GM19372 (cell line): ENCODE measurements around the gene JAM2.
"Not testable (repeated sequence)": the region's sequence is repeated elsewhere in the genome, so short reads cannot be mapped to it uniquely, and the experiment has no call there.

Experiments
- ATAC-seq: cut with Tn5 transposase; IDR thresholded peaks from one replicate; pipeline ENCODE4 v1.9.1; 2021; ENCODE audit warnings: mild to moderate bottlenecking, low read depth, moderate library complexity; ENCODE audit not compliant: unreplicated experiment

Gene JAM2

DNA sequence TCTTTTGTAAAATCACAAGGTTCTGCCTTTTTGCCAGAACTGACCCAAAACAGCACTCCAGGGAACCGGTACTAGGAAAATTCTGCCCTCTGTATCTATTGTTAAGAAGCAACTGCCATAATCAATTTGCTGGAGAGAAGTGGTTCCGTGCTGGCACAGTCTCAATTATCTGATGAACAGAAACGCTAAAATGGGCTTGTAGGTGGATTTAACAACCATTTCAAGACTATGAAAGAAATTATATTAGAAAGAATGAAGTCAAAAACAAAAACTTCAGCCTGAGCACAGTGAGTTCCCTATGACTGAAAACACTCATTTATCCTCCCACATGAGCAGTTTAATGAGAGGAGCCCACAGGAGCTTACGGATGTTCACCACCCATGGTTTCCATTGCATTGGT is 4.4 kb downstream of the JAM2 start:
- no peak for ATAC-seq

DNA sequence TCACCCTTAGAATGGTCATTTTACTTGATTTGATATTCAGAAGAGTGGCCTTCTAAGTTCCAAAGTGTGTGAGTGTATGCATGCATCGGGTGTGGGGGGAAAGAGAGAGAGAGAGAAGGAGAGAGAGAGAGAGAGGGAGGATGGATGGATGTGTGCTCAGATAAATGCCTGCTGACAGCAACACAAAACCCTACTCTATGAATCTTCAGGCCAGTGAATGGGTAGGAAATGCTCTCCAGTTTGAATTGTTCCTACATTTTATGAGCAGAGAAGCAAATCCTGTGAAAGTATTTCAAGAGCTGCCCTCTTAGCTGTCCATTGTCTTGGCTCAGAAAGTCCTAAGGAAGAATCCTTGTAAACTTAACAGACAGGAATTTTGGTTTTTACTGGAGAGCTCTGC is 7.4 kb downstream of the JAM2 start:
- ATAC-seq = no peak

DNA sequence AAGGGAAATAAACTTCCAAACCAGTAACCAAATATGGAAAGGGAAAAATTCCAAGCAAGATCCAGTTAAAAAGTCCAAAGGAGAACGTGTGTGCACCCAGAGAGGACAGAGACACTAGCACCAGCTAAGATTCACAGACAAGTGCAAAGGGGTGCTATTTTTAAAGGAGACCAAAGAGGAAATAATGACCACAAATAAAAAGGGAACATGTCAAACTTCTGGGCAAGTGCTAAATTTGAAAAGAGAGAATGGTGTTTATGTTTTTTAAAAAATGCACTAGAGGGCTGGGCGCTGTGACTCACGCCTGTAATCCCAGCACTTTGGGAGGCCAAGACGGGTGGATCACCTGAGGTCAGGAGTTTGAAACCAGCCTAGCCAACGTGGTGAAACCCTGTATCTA is 8.6 kb downstream of the JAM2 start:
- ATAC-seq = no peak

DNA sequence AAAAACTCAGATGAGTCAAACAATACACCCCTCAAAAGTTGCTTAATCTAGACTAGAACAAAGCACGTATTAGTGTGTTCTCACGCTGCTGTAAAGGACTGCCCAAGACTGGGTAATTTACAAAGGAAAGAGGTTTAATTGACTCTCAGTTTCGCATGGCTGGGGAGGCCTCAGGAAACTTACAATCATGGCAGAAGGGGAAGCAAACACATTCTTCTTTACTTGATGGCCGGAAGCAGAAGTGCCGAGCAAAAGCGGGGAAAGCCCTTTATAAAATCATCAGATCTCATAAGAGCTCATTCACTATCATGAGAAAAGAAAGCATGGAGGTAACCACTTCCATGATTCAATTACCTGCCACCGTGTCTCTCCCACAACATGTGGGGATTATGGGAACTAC is 10.1 kb downstream of the JAM2 start:
- no peak for ATAC-seq

DNA sequence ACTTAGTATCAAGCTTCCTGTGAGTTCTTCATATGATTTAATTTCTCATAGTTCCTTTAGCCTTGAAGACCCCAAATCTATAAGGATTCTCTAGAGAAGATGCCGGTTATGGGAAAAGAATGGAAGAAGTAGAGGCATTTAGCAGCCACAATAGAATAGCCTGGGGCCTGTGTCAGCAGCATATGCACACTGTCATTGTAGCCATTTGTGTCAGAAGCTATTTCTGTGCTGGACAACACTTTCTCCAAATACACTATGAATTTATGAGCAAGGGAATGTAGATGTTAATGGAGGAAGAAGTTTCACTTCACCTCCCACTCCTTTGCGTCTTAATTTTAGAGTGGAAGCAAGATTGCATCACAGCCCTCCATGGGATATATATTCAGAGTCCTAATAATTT is 17.4 kb downstream of the JAM2 start:
- ATAC-seq = no peak

DNA sequence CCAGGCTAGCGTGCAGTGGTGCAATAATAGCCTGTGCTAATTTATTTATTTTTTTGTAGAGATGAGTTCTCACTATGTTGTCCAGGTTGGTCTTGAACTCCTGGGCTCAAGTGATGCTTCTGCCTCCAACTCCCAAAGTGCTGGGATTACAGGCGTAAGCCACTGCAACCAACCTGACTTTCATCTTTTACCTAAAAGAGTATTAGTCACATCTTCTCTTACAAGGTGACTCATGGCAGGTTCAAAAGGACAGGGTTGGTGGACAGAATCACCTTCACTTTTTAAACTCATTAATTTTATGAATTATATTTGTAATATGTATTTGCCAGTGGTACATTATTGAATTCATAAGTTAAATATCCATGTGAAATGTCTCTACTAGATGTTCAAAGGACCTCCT is 18.1 kb downstream of the JAM2 start:
- ATAC-seq = no peak

DNA sequence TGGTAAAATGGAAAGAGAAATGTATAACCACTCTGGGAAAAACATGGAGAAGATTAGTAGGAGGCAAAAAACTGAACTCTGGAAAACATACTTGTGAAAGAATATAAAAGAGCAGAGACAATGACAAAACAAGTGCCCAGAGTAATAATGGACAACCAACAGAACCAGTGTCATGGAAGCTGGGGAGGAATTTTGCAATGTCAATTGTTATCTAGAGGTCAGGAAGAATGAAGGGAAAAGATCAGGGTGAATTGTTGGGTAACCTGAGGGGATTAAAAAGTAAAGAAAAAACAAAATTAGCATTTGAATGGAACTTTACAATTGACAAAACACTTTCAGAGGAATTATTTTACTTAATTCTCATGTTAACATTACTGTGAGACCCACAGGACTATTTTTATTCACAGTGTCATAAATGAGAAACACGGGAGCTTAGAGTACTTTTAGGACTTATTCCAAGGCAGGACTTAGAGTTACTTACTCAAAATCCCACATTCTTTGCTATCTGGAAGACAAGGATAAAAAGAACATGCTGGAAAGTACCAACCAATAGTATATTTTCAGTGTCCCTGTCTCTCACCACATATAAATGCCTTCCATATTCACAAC is 19.5 kb downstream of the JAM2 start:
- no peak for ATAC-seq

DNA sequence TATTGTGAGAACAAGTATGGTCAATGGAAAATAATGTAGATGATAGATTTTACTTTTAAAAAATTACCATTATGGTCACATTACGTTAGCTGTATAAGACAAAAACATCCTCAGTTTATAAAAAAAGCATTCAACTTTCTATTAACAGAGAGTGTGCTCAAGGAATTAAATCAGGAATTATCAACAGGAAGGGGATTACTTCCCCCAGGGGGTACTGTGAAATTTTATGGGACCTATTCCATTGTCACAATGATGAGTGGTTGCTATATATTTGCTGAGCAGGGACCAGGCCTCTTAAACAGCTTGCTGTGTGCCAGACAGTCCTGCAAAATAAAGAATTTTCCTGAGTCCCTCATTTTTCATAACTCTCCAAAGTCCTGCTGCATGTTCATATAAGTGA is 21.2 kb downstream of the JAM2 start:
- no peak for ATAC-seq

DNA sequence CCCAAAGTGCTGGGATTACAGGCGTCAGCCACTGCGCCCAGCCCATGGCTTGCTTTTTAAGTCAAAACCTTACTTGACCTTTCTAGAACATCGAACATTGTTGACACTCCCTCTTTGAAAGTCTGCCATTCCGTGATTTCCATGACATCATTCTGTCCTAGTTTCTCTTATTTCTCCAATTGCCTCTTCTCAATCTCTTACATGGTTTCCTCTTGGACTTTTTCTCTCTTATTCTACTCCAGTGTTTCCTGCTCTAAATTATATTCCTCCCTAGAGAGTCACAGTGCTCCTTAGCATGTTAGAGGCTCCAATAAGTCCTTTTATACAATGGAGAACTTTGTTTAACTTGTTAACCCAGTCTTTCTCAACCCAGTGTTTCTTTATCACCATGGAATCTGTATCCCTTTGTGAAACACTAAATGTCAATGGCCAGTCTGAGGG is 25.5 kb downstream of the JAM2 start:
- ATAC-seq = no peak

DNA sequence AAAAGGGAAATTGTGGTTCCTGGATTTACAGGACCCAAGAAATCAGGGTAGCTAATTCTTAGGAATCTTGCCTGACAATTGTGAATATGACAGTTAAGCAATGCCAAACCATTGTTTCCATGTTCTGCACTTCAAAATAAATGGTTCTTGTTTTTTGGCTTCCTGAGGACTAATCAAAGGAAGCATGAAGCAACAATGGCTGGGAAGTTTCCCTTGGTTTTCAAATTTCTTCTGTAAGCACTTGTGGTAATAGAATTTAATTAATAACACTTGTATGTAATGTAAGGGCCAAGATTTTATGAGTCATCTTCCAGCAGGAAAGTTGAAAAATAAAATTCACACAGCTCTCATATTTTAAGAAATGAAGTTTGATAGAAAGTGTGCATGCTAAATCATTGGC is 31.7 kb downstream of the JAM2 start:
- ATAC-seq = no peak

DNA sequence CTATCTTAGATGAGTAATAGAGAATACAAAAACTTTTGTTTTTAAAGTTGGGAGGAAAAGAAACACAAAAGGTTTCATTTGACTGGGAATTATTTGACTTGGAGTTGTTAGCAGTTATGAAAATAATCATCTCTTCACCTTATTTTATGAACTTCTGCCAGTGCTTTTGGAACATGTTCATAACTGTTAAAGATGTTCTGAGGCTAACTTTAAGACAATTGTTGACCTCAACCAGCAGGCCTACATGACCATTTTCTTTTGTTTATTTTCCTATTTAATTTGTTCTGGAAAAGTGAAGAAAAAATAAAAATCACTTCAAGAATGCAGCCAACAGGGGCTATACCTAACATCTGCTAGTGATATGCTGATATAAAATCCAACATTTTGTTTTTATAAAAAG is 37.4 kb downstream of the JAM2 start:
- no peak for ATAC-seq

DNA sequence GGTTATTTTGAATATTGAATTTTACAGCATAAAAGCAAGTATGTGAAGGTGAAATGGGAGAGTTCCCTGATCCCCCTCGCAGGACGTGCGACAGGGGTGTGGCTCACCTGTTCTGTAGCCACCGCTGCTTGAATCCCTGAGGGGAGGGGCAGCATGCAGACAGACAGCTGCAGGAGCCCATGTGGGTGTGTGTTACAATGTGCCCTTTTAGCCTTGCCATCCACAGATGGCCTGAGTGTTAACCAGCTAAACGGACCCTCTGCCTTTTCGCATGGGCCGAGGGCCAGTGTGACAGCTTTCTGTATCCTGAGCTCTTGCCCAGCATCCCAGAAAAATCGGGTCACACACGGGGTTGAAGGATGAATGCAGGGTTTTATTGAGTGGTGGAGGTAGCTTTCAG is 43.3 kb downstream of the JAM2 start:
- no peak for ATAC-seq

DNA sequence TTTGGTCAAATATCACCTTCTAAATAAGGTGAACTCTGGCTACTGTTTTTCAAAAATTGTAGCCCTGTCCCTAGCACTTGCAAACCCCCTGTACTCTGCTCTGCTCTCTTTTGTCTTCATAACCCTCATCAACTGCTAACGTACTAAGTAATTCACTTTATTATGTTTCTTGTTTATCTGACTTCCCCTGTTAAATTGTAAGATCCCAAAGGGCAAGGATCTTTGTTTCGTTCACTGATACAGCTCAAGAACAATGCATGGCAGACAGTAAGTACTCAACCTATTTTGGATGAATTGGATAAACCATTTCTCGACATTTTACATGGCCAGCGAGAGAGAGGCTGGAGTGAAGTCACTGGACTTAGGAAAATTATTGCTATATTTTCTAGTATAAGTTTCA is 48.7 kb downstream of the JAM2 start:
- no peak for ATAC-seq

DNA sequence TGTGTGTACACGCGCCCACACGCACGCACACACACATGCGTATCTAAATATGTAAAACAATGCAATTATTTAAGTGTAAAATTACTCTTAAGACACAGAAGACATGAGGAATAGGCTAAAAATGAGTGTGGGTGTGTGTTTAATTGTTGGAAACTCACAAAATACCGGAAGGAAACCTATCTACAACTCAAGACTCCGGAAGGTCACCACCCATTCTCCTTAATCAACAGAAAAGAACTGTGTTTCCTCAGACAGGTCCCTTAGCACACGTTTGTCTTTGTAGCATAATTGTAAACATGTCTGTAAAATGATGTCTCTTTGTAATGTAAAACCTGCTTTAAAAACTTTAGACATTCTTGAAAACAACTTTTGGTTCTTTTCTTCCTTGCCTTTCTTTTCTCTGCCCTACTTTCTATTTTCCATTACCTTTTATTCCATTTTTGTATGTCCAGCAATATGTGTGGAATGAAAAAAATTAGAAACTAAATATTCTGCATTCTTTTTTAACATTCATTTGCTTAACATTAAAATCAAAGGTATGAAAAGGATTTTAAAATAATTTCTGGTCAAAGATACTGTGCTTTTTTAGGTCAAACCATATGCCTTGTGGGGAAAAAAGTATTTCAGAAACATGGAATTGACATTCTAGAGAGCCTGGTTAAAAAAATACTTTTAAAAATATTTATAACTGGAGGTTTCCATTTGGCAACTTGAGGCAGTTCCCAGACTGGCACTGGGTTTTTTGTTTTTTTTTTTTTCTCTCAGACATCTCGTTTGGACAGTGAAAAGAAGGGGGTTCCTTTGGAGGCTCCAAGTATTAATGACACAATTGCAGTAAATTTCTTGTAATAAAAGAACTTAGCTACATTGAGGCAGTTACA is 49.5 kb downstream of the JAM2 start:
- ATAC-seq = no peak

DNA sequence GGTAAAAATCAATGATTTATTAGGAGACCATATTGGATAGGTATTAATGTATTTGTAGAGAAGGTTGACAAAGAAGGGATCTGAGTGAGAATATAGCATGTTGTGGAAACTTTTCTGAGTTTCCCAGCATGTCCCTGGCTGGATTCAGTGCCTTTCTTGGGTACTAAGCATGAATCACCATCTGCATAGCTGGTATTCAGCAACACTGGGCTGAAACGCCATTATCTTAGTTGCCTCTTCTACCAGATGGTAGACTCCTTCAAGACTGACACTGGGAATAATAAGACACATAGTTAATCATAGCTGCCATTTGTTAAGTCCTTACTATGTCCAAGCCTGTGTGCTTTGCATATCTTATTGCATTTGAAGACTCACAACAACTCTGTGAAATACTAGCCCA is 50.2 kb downstream of the JAM2 start:
- no peak for ATAC-seq

DNA sequence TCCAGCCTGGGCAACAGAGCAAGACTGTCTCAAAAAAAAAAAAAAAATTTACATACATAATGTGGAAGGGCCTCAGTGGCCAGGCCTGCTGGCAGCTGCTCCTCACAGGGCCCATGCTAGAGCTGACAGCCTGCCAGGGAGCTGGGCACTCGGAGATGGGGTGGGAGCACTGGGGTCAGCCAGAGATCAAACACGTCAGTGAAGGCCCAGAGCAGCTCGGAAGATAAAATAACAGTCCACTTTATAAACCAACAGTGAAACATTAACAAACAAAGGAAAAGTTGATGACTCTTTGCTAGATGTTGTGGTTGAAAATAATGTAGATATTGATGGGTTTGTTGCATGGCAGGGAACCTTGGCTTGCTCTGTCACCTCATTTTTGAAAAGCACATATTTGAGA is 52.9 kb downstream of the JAM2 start:
- ATAC-seq = no peak

DNA sequence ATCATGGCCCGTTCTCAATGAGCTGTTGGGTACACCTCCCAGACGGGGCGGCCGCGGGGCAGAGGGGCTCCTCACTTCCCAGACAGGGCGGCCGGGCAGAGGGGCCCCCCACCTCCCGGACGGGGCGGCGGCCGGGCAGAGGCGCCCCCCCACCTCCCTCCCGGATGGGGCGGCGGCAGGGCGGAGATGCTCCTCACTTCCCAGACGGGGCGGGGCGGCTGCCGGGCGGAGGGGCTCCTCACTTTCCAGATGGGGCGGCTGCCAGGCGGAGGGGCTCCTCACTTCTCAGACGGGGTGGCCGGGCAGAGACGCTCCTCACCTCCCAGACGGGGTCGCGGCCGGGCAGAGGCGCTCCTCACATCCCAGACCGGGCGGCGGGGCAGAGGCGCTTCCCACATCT is 56.4 kb downstream of the JAM2 start:
- ATAC-seq = not testable (repeated sequence)

DNA sequence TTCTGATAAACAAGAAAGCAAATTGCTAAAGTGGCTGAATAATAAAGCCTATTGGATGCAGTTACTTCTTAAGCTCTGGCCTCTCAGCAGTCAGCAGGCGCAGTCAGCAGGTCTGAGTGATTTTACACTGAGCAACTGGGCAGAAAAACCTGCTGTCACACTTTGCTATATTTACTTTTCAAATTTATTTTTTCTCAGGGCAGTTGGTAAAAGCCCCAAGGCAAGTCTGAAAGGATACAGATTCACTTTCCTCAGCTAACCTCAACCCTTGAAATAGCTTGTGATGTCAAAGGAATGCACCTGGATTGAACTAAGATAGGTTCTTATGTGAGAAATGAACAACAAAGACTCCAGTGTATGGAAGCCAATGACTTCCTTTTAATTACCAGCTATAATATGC is 61.7 kb downstream of the JAM2 start:
- no peak for ATAC-seq

DNA sequence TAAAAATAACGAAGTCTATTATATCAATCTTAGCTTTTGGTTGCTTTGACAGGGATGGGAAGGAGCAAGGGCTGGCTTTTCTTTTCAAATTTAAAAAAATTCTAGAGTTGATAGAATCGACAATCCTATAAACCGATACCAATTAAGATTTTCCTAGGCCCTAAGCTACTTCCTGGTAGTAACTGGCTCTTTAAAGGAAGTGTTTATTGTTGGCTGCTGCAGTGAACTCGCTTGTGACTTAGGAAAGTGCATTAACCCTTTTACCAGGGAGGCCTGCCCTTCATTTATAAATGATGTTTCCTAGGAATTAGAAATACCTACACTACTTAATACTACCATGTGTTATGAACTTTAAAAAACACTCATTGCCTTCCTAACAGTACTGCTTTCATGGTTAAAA is 62.5 kb downstream of the JAM2 start:
- no peak for ATAC-seq

DNA sequence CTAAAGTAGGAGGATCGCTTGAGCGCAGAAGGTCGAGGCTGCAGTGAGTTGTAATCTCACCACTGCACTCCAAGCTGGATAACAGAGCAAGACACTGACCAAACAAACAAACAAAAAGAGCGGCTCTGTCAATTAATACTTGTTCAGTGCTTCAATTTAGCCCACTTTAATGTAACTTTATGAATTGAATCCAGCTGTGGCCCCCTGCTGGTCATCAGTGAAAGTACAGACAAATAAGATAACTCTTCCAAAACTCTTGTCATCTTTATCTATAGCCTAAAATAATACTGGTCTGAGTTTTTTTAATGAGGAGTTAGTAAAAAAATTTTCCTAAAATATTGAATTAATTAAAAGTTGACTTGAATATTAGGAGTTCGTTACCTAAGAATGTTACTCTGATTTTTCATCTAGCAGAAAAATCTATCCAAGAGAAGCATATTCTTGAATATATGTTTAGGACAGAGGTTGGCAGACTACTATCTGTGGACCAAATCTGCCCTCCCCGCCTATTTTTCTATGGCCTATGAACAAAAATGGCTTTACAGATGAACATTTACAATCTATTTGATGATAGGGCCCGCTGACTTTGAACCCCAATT is 69.5 kb downstream of the JAM2 start:
- no peak for ATAC-seq

DNA sequence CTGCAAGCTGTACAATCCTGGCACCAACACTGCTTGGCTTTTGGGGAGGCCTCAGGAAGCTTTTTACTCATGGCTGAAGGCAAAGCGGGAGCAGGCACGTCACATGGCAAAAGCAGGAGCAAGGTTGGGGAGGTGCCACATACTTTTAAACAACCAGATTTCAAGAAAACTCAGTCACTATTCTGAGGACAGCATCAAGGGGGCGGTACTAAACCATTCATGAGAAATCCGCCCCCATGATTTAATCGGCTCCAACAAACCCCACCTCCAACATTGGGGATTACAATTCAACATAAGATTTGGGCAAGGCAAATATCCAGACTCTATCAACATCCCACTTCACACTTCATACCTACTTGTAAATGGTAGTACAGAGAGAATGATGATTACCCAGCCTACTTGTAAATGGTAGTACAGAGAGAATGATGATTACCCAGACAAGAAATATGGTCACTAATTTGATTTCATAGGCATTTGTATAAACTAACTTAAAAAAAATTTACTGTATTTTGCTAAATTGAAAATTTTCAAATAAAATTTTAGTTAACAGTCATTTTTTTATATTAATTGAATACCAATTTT is 70.7 kb downstream of the JAM2 start:
- ATAC-seq = no peak

DNA sequence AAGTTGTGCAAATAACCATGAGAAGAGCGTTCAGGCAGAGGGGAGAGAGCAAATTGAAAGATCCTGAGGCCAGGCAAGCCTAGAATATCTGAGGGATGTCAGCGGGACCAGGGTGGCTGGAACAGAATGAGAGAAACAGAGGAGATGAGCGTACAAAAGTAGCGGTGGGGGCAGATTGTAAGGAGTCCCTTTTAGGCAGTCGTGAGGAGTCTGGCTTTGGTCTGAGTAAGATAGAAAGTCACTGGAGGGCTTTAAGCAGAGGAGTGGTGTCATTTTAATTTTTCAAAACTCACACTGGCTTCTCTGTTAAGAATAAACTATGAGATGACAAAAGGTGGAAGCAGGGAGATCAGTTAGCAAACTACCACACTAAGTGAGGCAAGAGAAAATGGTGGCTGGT is 71.5 kb downstream of the JAM2 start:
- no peak for ATAC-seq
